Endodermal cell (in vitro differentiated cells): ENCODE data around the gene SERPIND1. TPM values are rescaled to one million over a fixed set of nuclear protein-coding genes. Genes with fewer than 3 reads are reported as not detected.

Source experiments
- DNase-seq: peaks from one replicate; pipeline ENCODE4 v3.0.0-alpha.2; 2017
- H3K27ac ChIP-seq: 2 replicates; pipeline ENCODE4 v1.5.1; 2013; ENCODE audit warnings: mild to moderate bottlenecking, low read depth, low read length, moderate library complexity
- H3K27me3 ChIP-seq: 2 replicates; pipeline ENCODE4 v1.6.1; 2013; ENCODE audit warnings: mild to moderate bottlenecking, low read length, moderate library complexity; ENCODE audit not compliant: insufficient read depth, control insufficient read depth, poor library complexity, severe bottlenecking
- H3K36me3 ChIP-seq: 2 replicates; pipeline ENCODE4 v1.7.0; 2013; ENCODE audit warnings: mild to moderate bottlenecking, low read length, moderate library complexity; ENCODE audit not compliant: control insufficient read depth, insufficient read depth
- H3K4me1 ChIP-seq: one replicate; pipeline ENCODE4 v1.7.0; 2013; ENCODE audit warnings: low read length; ENCODE audit not compliant: control insufficient read depth, insufficient read depth
- H3K4me3 ChIP-seq: 2 replicates; pipeline ENCODE4 v1.5.1; 2013; ENCODE audit warnings: mild to moderate bottlenecking, low read length, moderate library complexity
- H3K9ac ChIP-seq: 2 replicates; pipeline ENCODE4 v1.6.1; 2013; ENCODE audit warnings: mild to moderate bottlenecking, low read length, moderate library complexity; ENCODE audit not compliant: poor library complexity, severe bottlenecking; ENCODE audit errors: extremely low read depth
- H3K9me3 ChIP-seq: 2 replicates; pipeline ENCODE4 v1.6.1; 2013; ENCODE audit warnings: mild to moderate bottlenecking, low read length, moderate library complexity; ENCODE audit not compliant: control insufficient read depth
- H3K27ac Mint-ChIP-seq: 2 replicates; pipeline ENCODE4 v1.8.0; 2020; ENCODE audit warnings: mixed read lengths
- H3K27me3 Mint-ChIP-seq: 2 replicates; pipeline ENCODE4 v1.8.0; 2021; ENCODE audit warnings: mild to moderate bottlenecking, mixed read lengths; ENCODE audit not compliant: insufficient read depth
- H3K36me3 Mint-ChIP-seq: 2 replicates; pipeline ENCODE4 v1.8.0; 2020; ENCODE audit warnings: low read depth, mixed read lengths
- H3K4me1 Mint-ChIP-seq: 2 replicates; pipeline ENCODE4 v1.8.0; 2020; ENCODE audit warnings: mixed read lengths
- H3K4me3 Mint-ChIP-seq: 2 replicates; pipeline ENCODE4 v1.8.0; 2020; ENCODE audit warnings: mild to moderate bottlenecking, moderate library complexity, mixed read lengths
- H3K9me3 Mint-ChIP-seq: 2 replicates; pipeline ENCODE4 v1.8.0; 2020; ENCODE audit warnings: mild to moderate bottlenecking, mixed read lengths
- CTCF ChIP-seq: fragments of 200-600 bp; sonication (generic); conservative IDR thresholded peaks from 2 replicates; pipeline ENCODE4 v1.5.0; 2021; ENCODE audit warnings: antibody characterized with exemption, mild to moderate bottlenecking
- WGBS, 2 experiments: methylation state at CpG; one replicate each; pipeline versions ENCODE4 v1.1.5 to v1.1.7; 2013; ENCODE audit warnings: missing lambda C conversion rate in 2 of 2, mixed read lengths in 1 of 2; ENCODE audit not compliant: insufficient coverage in 1 of 2, insufficient read length in 1 of 2; 5-methylcytosine and 5-hydroxymethylcytosine counted together
- total RNA-seq, 2 donors: library from RNA; stranded (reverse); fragmentation: NEBNext Ultra II Directional in 1 of 2; extraction: Animal tissue kit (Norgen Biotek cat#: 25700) in 1 of 2; gene quantifications; 2 replicates in 1 of 2; 3 replicates in 1 of 2; pipeline ENCODE4 v1.2.1, GENCODE V29; 2021

Gene SERPIND1
- total RNA-seq, 2 donors from 2014 or later: not detected

DNA sequence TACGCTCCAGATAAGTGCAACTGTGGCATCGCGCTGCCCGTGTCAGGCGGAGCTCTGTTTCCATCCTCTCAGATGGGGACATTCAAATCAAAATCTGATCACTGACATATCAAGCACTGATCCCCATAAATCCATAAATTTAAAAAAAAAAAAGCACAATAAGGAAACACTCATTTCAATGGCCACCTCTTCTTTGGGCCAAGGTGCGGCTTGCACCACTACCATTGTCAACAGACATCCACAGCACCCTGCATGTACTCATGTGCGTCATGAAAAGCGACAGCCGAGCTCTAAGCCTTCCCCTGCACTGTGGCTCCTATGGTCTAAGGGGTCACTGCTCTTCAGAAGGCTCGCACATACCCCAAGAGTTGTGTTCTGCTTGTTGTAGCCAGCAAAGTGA, 26.7 kb upstream of the SERPIND1 start:
- 94 to 99% methylated on average over 10 of the region's 10 CpGs for WGBS, 2 experiments
- TF ChIP-seq CTCF: no peak
- Mint-ChIP-seq H3K36me3 (peaks cover 25% of the 10 kb centered on the region), H3K27me3 (no peaks in the 10 kb centered on the region), H3K27ac (no peak overlapping the region), H3K4me1 (no peaks in the 10 kb centered on the region), H3K9me3 (no peaks in the 10 kb centered on the region), H3K4me3 (no peak overlapping the region)
- Histone ChIP-seq H3K27ac (no peak overlapping the region), H3K27me3 (no peaks in the 10 kb centered on the region), H3K9me3 (no peaks in the 10 kb centered on the region), H3K4me1 (no peaks in the 10 kb centered on the region), H3K36me3 (peaks cover 18% of the 10 kb centered on the region), H3K9ac (no peak overlapping the region), H3K4me3 (no peak overlapping the region)
- no peak for DNase-seq

DNA sequence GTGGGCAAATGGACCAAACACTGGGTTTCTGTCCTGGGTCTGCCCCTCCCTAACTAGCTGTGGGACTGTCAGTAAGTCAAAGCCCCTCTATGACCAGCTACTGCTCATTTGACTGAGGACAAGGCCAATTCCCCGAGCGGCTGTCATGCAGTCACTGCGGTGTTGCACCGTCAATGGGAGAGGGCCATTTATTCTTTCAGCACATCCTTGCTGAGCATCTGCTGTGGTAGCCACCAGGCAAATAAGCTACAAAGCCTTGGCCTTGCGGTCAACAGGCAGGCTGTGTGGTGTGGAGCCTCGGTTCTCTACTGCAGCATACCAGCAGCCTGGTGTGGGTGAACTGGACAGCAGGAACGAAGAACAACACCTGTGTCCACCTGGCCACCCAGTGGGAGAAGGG, 25.8 kb upstream of the SERPIND1 start:
- no peaks in the 10 kb centered on the region for H3K4me1 ChIP-seq
- Mint-ChIP-seq H3K9me3 (no peaks in the 10 kb centered on the region), H3K27me3 (no peaks in the 10 kb centered on the region), H3K36me3 (peaks cover 26% of the 10 kb centered on the region), H3K27ac (no peak overlapping the region), H3K4me3 (no peak overlapping the region), H3K4me1 (no peaks in the 10 kb centered on the region)
- 89 to 93% methylated on average over 4 to 7 of the region's 7 CpGs for WGBS, 2 experiments
- TF ChIP-seq CTCF: no peak
- DNase-seq: no peak
- no peaks in the 10 kb centered on the region for H3K9me3 ChIP-seq
- H3K27me3 ChIP-seq: no peaks in the 10 kb centered on the region
- peaks cover 18% of the 10 kb centered on the region for H3K36me3 ChIP-seq
- H3K9ac ChIP-seq: no peak overlapping the region
- no peak overlapping the region for H3K4me3 ChIP-seq
- H3K27ac ChIP-seq: no peak overlapping the region

- H3K27ac Mint-ChIP-seq: no peak overlapping the region
- H3K9me3 ChIP-seq: no peaks in the 10 kb centered on the region
- no peak overlapping the region for H3K9ac ChIP-seq
- DNase-seq: no peak
- peaks cover 18% of the 10 kb centered on the region for H3K36me3 ChIP-seq
- H3K27ac ChIP-seq: no peak overlapping the region
- no peak for TF ChIP-seq CTCF
- no peaks in the 10 kb centered on the region for H3K9me3 Mint-ChIP-seq
- H3K27me3 ChIP-seq: no peaks in the 10 kb centered on the region
- peaks cover 26% of the 10 kb centered on the region for H3K36me3 Mint-ChIP-seq
- H3K4me1 ChIP-seq: no peaks in the 10 kb centered on the region
- no peaks in the 10 kb centered on the region for H3K27me3 Mint-ChIP-seq
- no peak overlapping the region for H3K4me3 Mint-ChIP-seq
- no peaks in the 10 kb centered on the region for H3K4me1 Mint-ChIP-seq
- no peak overlapping the region for H3K4me3 ChIP-seq
- WGBS, 2 experiments: 91 to 92% methylated on average over 6 to 9 of the region's 9 CpGs
Observed at GRCh38 chr22:20748731-20749428, 25.0 kb upstream of the SERPIND1 start.
